Endothelial cell (in vitro differentiated cells): ENCODE data around the gene MGAT5. TPM values are rescaled to one million over a fixed set of nuclear protein-coding genes. Genes with fewer than 3 reads are reported as not detected.

ENCODE experiments used
- DNase-seq: peaks from one replicate; pipeline ENCODE4 v3.0.0; 2021; ENCODE audit warnings: low spot score
- H3K27ac Mint-ChIP-seq: one replicate; pipeline ENCODE4 v1.8.0; 2021; ENCODE audit warnings: mixed read lengths, inconsistent platforms; ENCODE audit not compliant: unreplicated experiment
- H3K27me3 Mint-ChIP-seq: one replicate; pipeline ENCODE4 v1.8.0; 2021; ENCODE audit warnings: mild to moderate bottlenecking, moderate library complexity, mixed read lengths, inconsistent platforms; ENCODE audit not compliant: unreplicated experiment
- H3K36me3 Mint-ChIP-seq: one replicate; pipeline ENCODE4 v1.8.0; 2021; ENCODE audit warnings: mild to moderate bottlenecking, low read depth, mixed read lengths, inconsistent platforms; ENCODE audit not compliant: unreplicated experiment
- H3K4me1 Mint-ChIP-seq: one replicate; pipeline ENCODE4 v1.8.0; 2021; ENCODE audit warnings: mild to moderate bottlenecking, mixed read lengths, inconsistent platforms; ENCODE audit not compliant: unreplicated experiment
- H3K4me3 Mint-ChIP-seq: one replicate; pipeline ENCODE4 v1.8.0; 2021; ENCODE audit warnings: mild to moderate bottlenecking, mixed read lengths, inconsistent platforms; ENCODE audit not compliant: unreplicated experiment
- H3K9me3 Mint-ChIP-seq: one replicate; pipeline ENCODE4 v1.8.0; 2021; ENCODE audit warnings: mixed read lengths, inconsistent platforms; ENCODE audit not compliant: unreplicated experiment
- CTCF ChIP-seq: fragments of 200-600 bp; sonication (generic); IDR thresholded peaks from one replicate; pipeline ENCODE4 v1.5.0; 2021; ENCODE audit warnings: antibody characterized with exemption; ENCODE audit not compliant: unreplicated experiment
- total RNA-seq: library from RNA; stranded (reverse); fragmentation: NEBNext Ultra II Directional; extraction: Animal tissue kit (Norgen Biotek cat#: 25700); gene quantifications from one replicate; pipeline ENCODE4 v1.2.1, GENCODE V29; 2021; ENCODE audit not compliant: unreplicated experiment

Gene MGAT5
- total RNA-seq, 1 donor from 2014 or later, result 124 TPM

- H3K27ac Mint-ChIP-seq, result no peak overlapping the region
- H3K4me1 Mint-ChIP-seq, result peaks cover 26% of the 10 kb centered on the region
- H3K36me3 Mint-ChIP-seq, result peaks cover 4% of the 10 kb centered on the region
- H3K27me3 Mint-ChIP-seq, result peaks cover 3% of the 10 kb centered on the region
- TF ChIP-seq CTCF, result no peak
- no peak overlapping the region for H3K4me3 Mint-ChIP-seq
- no peaks in the 10 kb centered on the region for H3K9me3 Mint-ChIP-seq
- DNase-seq, result no peak
These were observed 20.8 kb upstream of the MGAT5 start for GRCh38 chr2:134232868-134233727.

- H3K4me3 Mint-ChIP-seq, result no peak overlapping the region
- TF ChIP-seq CTCF, result no peak
- peaks cover 3% of the 10 kb centered on the region for H3K27me3 Mint-ChIP-seq
- DNase-seq, result no peak
- H3K9me3 Mint-ChIP-seq, result no peaks in the 10 kb centered on the region
- no peak overlapping the region for H3K27ac Mint-ChIP-seq
- peaks cover 4% of the 10 kb centered on the region for H3K36me3 Mint-ChIP-seq
- H3K4me1 Mint-ChIP-seq, result peaks cover 26% of the 10 kb centered on the region
These were observed 20.1 kb upstream of the MGAT5 start for GRCh38 chr2:134233728-134234136.

GRCh38 chr2:134234535-134234934 is 19.3 kb upstream of the MGAT5 start:
- no peaks in the 10 kb centered on the region for H3K9me3 Mint-ChIP-seq

GRCh38 chr2:134235510-134236144 is 18.2 kb upstream of the MGAT5 start:
- H3K4me1 Mint-ChIP-seq, result peaks cover 26% of the 10 kb centered on the region
- H3K36me3 Mint-ChIP-seq, result no peaks in the 10 kb centered on the region
- H3K27me3 Mint-ChIP-seq, result peaks cover 3% of the 10 kb centered on the region
- H3K9me3 Mint-ChIP-seq, result no peaks in the 10 kb centered on the region
- TF ChIP-seq CTCF, result no peak
- H3K4me3 Mint-ChIP-seq, result no peak overlapping the region
- DNase-seq, result no peak
- no peak overlapping the region for H3K27ac Mint-ChIP-seq

More at GRCh38 chr2:134234535-134234934, 19.3 kb upstream of the MGAT5 start:
- DNase-seq, result no peak
- no peak overlapping the region for H3K27ac Mint-ChIP-seq
- no peak overlapping the region for H3K4me3 Mint-ChIP-seq
- peaks cover 4% of the 10 kb centered on the region for H3K36me3 Mint-ChIP-seq
- H3K27me3 Mint-ChIP-seq, result peaks cover 3% of the 10 kb centered on the region
- H3K4me1 Mint-ChIP-seq, result peaks cover 26% of the 10 kb centered on the region
- TF ChIP-seq CTCF, result no peak

- peaks cover 8% of the 10 kb centered on the region for H3K4me1 Mint-ChIP-seq
- no peak for TF ChIP-seq CTCF
- peaks cover 3% of the 10 kb centered on the region for H3K27me3 Mint-ChIP-seq
- H3K36me3 Mint-ChIP-seq, result no peaks in the 10 kb centered on the region
- no peak for DNase-seq
- no peaks in the 10 kb centered on the region for H3K9me3 Mint-ChIP-seq
- H3K27ac Mint-ChIP-seq, result no peak overlapping the region
- H3K4me3 Mint-ChIP-seq, result no peak overlapping the region
These were observed 15.5 kb upstream of the MGAT5 start for GRCh38 chr2:134238371-134238770.
